Measurements from ENCODE around the gene NSMF.
"Not testable (repeated sequence)": the region's sequence is repeated elsewhere in the genome, so short reads cannot be mapped to it uniquely, and the experiment has no call there.

Gene NSMF

DNA sequence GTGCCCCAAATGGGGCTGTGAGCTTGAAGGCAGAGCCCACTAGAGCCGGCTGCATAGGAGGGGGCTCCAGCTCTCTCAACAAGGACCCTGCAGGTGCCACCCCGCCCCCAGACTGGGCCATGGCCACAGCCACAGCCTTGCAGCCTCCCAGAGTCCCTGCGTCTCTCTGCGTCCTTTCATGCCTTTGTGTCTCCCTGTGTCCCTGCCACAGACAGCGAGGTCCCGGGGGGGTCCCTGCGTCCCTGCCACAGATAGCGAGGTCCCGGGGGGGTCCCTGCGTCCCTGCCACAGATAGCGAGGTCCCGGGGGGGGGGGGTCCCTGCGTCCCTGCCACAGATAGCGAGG is 29.6 kb downstream of the NSMF start:
- DNase-seq: no peak

DNA sequence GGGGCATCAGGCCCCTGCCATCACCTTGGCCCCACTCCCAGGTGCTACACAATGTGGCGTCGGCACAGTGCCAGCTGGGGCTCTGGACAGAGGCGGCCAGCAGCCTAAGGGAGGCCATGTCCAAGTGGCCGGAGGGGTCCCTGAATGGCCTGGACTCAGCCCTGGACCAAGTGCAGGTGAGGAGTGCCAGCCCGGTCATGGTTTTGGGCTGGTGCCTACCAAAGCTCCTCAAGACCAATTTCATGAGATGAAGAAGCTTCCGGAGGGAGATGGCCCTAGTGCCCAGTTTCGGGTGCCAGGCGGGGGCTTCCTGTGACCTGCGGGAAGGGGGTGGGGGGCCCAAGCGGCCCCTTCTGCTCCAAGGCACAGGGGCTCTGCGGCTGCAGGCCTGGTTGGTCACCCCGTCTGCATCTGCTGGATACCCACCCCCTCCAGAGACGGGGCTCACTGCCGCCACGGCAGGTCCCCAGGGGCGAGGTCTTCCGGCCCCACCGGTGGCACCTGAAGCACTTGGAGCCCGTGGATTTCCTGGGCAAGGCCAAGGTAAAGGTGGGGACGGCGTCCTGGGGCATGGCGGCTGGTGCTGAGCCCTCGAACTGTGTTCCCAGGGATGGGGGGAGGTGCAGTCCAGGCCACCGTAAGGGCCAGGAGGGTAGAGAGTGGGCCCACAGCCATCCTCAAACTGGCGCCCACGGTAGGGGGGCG is 30.1 kb downstream of the NSMF start:
- no peak for DNase-seq

DNA sequence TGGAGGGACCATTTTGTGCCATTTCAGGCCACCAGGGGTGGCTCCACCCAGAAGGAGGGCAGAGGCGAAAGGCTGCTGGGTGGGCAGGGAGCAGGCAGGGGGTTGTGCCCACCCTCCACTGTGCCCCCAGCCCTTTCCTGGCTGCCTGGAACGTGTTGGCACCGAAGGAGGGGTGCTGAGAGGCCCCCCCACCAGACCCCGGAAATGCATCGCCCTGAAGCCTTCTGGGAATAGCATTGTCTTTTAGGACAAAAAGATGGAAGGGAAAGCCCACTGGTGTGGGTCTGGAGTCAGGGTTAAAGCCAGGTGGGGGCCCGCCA is 30.9 kb downstream of the NSMF start:
- DNase-seq: no peak

DNA sequence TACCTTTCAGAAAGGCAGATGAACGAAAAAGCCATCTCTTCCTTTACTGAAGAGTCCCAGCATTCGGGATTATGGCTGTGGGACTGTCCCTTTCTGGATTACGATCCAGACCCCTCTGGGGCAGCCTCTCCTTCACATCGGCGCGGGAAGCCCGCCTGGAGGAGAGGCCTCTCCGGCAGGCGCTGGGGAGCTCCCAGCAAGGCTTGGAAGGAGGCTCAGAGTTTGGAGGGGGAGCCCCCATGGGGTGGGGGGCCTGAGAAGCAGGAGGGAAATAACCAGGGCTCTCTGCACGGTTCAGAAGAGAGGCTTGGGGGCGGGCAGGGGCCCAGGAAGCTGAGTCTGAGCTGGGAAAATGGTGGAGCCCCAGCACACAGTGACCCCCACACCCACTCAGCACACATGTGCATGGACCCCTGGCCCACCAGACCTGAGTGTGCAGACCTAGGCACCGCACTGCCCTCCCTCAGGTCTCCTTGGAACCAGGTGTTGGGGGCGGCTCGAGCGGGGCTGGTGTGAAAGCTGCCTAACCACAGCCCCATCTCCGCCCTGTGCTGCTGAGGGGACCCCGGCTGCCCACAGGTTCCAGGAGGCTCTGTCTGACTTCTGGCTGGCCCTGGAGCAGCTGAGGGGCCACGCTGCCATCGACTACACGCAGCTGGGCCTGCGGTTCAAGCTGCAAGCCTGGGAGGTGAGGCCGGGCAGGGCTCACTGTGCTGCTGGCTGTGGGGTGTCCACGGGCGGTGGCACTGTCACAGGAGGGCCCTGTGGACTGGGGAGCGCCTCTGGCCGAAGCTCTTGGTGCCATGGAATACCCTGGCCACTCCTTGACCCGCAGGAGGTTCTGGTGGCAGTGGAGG is 31.5 kb downstream of the NSMF start:
- DNase-seq: no peak

DNA sequence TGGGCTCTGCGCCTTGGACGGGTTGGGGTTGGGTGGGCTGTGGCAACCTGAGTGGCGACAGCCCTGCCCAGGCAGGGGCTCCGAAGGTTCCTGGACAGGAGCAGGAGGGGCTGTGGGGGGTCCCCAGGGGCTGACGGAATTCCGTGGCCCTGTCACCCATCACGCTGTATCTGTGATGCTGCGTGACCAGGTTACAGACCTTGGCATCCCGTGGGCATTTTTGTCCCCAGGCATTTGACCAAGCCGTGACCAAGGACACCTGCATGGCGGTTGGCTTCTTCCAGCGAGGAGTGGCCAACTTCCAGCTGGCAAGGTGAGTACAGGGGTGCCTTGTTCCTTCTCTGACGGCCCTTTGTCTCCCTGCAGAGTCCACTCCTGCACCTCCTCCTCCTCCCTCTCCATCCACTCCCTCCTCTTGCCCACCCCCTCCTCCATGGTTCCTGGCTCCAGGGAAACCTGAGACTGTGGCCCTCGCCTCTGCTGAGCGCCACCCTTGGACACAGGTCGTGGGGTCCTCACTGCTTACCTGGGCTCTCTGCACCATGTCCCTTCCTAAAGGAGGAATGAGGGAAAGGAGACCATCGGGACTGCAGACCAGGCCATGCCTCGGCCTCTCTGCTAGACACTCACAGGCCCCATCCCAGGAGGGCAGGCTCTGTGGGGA is 33.0 kb downstream of the NSMF start:
- DNase-seq: no peak

DNA sequence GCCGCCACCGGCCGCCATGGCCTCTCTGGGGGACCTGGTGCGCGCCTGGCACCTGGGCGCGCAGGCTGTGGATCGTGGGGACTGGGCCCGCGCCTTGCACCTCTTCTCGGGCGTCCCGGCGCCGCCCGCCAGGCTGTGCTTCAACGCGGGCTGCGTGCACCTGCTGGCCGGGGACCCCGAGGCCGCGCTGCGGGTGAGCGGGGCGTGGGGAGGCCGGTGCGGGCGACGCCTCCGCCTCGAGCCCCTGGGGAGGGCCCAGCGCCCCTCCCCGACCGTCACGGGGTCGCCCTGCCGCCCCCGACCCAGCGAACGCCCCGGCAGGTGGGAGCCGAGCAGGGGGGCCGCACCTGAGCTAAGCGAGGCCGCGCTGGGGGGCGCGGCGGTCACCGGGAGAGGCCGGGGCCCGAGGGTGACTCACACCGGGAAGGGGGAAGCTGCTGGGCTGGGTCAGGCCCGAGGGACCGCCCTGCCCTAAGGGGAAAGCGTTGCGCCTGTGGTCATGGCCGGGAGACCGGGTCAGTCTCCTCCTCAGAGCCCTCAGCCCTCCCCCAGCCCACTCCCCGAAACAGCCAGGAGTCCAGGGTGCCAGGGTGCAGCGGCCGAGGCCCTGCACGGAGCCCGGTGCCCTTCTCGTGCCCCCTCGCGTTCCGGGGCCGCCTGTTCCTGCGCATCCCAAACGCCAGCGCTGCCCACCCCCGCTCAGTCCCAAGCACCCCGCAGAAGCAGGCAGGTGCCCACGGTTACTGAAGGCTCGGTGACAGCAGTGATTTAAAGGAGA is 35.4 kb downstream of the NSMF start:
- DNase-seq: no peak

DNA sequence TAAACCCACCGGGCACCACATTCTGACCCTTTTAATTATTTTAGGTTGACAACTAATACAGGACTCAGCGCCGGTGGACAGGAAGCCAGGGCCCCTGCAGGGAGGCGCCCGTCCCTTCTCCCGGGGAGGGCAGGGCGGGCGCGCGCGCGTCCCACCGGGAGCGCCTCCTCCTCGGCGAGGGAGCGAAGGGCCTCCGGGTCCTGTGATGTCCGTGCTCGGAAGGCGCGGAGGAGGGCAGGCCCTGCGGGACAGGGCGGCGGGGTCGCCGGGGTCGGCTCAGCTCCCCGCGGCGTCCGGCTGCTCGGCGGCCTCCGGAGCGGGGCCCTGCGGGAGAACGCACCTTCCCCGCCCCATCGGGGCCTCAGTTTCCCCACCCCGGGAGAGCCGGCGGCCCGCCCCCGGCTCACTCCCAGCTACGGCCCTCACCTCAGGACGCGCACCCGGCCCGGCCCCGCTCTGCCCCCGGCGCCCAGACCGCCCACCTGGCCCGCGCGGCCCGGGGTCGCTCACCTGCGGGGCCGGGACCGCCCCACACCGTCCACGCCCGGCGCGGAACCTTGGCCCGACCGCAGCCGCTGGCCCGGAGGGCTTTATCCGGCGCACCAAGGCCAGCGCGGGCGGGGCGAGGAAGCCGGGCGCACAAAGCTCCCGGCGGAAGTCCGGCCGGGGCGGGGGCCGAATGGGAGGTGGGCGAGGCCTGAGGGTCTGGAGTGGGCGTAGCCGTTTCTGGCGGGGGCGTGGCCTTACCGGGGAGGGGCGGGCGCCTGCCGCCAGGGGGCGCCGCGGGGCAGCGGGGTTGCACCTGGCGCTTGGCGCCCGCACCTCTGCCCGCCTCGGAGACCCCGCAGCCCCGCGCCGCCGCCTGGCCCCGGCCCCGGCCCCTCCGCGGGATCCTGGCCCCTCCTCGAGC is 36.3 kb downstream of the NSMF start, which contains the start of the genes EXD3 and NOXA1:
EXD3 (minus strand) TSS at position 559 of the 910 bp plus-strand sequence. CDS start 27,805 bp downstream, outside the sequence.
NOXA1 (plus strand) TSS at position 790 of the 910 bp plus-strand sequence. CDS start 137 bp downstream, outside the sequence.
- DNase-seq: peak; percentile 57 to 90

DNA sequence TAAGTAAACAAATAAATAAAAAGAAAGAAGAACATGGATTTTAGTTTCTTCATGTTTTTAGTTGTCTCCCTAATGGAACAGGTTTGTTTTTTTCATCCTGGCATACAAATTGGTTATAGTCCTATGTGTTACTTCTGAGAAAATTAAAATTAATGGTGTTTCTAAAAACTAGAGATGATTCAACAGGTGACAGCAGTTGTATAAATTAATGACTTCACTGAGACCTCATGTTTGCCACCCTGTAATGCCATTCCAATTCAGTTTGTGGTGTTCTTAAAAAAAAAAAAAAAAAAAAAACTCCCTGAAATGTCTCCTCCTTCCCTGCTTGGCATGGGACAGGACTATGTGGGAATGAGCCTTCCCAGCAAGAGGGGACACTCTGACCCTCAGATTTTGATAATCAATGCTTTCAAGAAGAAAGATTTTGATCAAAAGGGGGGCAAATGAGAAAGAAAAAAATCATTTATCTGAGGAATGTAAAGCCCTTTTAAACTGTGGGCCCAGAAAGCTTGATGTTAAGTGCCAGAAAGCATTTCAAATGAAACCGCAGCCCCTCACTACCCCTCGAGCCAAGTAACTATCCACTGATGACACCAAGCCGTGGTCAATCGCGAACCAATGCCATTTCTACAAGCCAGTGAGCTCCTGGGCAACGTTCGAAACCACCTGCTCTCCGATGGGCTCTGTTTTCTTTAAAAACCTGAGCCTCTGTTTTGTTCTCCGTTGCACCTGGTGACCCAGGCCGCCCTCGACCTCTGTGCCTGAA is 37.1 kb downstream of the NSMF start:
- DNase-seq: no peak

DNA sequence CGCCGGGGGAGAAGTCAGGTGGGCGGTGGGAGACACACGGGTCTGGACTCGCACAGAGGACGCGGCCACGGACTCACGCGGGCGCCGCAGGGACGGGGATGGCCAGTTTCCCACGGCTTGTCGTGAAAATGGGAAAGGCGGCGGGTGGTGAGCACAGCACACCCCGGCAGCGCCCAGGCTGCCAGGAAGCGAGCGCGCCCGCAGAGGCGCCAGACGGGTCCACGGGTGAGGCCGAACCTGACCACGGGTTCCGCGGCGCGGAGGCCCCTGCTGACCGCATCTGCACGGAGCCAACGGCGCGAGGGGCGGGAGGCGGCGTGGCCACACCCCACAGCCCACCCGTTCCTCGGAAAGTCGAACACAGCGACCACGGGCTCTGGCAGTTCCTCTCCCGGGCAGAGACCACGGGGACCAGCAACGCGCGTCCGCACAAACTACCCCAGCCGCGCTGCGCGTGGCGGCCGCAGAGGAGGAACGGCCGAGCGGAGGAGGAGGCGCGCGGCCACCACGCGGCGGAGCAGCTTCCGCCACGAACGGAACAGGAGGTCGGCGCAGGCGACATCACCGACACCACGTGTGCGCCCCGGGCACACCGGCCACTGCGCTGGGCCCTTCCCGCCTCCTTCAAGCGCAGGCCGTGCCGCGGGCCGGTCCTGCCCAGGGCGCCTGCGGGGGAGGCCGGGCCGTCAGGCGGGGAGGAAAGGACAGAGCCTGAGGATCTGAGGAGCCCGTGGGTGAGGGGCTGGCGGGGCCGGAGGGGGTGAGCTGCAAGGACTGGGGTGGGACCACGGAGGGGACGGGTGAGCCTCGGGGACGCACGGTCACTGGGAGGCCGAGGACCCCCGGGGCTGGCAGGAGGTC is 41.7 kb downstream of the NSMF start:
- DNase-seq: no peak

DNA sequence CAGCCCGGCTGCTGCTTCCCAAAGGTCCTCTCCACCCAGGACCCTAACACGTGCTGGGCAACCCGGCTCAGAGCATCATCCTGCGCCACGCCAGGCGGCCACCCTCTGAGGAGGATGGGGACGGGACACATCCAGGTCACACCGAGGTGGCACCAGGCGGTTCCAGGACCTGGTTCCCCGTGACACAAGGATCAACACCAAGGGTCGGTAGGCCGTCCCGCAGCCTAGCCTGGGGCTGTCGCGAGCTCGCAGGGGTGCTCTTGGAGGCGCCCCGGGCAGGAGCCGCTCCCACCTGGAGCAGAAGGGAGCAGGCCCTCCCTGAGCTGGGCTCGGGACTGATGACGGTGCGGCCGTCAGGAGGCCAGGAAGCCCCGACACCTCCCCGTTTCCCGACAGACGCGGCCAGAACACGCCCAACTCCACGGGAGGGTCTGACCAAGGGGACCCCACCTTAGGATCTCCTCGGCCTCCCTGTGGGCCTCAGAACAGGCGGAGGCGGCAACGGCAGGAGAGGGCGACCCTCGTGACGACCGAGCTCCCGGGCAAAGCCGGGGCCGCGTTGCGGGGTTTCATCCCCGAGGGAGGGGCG is 42.5 kb downstream of the NSMF start:
- no peak for DNase-seq

DNA sequence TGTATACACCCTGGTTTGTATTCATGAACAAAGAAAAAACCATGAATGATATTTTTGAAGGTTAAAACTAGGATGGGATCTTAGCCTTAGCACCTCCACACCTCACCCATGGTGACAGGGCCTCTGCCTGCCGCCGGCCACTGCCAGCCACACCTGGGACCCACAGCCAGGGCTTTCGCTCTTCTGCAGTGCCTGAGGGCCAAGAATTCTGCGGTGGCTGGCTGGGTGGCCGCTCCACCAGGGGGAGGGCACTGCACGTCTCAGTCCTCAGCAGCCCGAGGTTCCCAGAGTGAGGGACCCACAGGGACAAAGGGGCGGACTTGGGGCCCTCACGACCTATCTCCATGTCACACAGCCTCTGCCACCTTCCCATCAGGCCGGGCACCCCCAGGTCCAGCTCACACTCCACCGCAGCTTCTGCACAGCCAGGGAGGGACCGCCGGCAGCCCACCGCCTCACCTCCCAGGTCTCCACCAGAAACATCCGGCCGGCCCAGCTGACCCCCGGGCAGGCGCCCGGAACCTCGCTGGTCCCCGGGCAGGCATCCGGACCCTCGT is 43.0 kb downstream of the NSMF start:
- no peak for DNase-seq

DNA sequence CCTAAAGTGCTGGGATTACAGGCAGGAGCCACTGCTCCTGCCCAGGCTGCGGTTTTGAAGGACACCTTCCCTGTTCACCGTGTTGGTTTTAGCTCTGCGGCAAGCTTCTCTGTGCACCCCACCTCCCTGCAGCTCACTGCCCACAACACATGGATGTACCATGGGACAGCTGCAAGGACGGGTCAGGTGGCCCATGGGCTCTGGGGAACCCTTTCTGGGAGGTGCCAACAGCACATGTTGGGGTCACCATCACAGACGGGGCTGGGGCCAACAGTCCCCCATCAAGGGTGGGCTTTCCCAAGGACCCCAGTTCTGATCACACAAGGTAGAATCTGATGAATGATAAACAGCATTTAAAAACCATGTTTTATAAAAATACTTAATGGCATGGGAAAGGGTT is 43.7 kb downstream of the NSMF start:
- no peak for DNase-seq

DNA sequence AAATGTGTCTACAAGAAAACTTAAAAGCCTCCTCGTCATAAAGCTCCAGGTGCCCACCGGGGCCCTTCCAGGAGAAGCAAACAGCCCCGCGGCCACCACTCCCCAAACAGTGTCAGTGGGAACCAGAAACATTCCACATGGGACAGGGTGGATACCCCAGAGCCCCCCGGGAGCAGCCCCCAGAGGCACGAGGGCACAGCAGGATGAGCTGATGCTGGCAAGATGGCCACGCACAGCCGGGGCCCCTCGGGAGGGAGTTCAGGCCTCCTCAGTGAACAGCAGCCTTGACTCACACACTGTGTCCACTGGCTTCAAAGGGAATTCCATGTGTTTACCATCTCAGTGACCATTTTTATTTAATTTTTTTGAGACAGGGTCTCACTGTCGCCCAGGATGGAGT is 46.7 kb downstream of the NSMF start:
- no peak for DNase-seq

DNA sequence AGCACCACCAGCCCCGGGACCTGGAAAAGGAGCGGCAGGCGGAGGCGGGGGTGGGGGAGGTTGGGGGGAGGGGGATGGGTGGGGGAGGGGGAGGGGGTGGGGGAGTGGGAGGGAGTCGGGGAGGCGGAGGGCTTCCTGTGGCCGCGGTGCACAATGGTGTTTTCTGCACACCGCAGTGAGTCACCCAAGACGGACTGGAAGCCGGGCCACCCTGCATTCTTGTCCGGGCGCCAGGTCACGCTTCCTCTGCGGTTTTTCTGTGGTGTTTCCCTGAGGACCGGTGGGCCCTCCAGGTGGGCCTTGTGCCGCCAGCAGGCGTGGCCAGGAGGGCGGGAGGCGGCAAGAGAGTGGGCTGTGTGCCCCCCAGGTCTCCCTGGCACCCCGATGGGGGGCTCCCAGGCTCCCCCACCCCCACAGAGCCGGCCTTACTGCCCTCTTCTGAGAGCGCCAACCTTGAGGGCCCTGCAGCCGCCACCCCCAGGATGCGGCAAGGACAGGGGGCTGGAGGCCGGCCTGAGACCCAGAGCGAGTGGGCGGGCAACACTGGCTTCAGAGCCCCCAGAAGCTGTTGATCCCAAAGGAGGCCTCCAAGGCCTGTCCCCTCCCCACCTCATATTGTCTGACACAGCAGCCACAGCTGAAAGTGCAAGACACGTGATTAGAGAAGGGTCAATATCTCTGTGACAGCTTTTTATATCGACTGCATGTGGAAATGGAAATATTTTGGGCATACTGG is 47.3 kb downstream of the NSMF start:
- DNase-seq: no peak

DNA sequence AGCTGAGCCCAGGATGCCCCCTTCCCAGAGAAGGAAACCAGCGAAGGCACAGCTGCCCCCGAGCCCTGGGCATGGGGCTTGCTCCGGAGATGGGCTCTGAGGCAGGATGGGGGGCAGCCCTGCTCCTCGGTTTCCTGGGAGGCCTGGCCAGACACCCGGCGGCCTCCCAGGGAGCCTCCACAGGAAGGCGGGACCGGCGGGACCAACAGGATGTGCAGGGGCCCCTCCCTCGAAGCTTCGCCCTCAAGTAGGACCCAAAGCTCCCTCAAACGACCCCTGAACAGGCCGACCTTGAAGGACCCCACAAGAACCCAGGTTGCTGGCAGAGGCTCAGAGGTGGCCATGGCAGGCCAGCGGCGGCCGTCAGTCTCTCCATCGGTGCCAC is 47.9 kb downstream of the NSMF start:
- DNase-seq: no peak

DNA sequence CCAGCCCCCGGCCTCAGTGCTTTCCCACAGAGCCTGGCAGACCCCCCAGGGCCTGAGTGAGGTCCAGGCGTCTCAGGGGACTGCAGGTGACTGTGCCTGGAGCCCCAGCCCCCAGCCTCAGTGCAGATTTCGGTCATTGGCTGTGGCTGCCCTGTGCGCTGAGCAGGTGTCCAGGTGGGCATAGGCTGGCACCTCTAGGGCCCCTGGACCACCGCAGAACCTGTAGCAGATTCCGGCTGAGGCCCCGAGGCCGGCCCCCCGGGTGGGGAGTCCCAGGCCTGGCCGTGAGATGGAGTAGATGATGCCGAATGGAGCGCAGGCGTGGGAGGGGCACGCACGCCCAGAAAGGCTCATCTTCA is 48.3 kb downstream of the NSMF start:
- no peak for DNase-seq

DNA sequence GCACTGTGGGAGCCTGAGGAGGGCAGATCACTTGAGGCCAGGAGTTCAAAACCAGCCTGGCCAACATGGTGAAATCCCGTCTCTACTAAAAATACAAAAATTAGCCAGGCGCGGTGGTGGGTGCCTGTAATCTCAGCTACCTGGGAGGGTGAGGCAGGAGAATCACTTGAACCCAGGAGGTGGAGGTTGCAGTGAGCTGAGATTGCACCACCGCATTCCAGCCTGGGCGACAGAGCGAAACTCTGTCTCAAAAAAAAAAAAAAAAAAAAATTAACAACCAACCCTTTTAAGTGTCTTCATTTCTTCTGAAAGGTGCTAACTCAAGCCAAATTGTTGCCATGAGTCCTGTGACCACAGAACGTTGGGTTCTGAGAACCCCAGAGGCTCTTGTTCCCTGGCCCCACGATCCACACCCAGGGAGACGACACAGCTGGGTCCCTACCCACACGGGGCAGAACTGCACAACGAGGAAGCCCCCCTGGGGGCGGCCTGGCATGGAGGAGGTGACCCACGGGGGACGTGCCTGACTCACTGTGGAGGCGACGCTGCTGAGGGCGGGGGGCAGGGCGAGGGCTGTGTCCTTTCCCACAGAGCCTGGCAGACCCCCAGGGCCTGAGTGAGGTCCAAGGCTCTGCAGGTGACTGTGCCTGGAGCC is 48.8 kb downstream of the NSMF start:
- not testable (repeated sequence) for DNase-seq

DNA sequence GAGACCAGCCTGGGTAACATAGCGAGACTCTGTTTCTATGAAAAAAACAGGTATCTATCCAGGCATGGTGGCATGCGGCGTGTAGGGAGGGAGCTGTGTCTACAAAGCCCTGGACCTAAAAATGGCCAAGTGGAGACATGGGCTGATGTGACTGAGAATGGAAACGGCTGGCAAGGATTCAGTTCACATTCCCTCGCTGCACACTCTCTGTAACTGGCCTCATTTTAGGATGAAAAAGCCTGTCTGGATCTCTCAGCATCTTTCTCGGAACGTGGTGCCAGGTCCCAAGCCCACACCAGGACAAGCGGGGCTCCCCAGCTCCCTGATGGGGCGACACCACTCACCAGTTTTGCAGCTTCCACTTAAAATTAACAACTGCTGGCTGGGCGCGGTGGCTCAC is 49.6 kb downstream of the NSMF start:
- no peak for DNase-seq

All from NCI-H446 (cell line).